ENCODE results near the gene B4GALT2. TPM values are rescaled to one million over a fixed set of nuclear protein-coding genes. Genes with fewer than 3 reads are reported as not detected.
A peak's percentile ranks its signal among the peaks of the same experiment; 100 is the strongest.

Gene B4GALT2, protein sequence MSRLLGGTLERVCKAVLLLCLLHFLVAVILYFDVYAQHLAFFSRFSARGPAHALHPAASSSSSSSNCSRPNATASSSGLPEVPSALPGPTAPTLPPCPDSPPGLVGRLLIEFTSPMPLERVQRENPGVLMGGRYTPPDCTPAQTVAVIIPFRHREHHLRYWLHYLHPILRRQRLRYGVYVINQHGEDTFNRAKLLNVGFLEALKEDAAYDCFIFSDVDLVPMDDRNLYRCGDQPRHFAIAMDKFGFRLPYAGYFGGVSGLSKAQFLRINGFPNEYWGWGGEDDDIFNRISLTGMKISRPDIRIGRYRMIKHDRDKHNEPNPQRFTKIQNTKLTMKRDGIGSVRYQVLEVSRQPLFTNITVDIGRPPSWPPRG
- total RNA-seq = 10 to 100 TPM; 12.8 to 48.6 TPM

GRCh38 chr1:43978551-43979260, at the start of gene B4GALT2:
TSS of gene B4GALT2 (plus strand) at chr1:43979210. CDS start at chr1:43981161, 1,951 bp downstream.
- peak within 1 kb of the TSS; percentile 33 to 59 for H3K27ac Mint-ChIP-seq
- H3K27me3 Mint-ChIP-seq = no peaks in the 10 kb centered on the region
- H3K4me3 Mint-ChIP-seq = peak within 1 kb of the TSS; percentile 93
- H3K4me1 Mint-ChIP-seq (ENCODE audit: low read depth in 2 of 2) = peaks cover 46 to 47% of the 10 kb centered on the region in 2 donors
- DNase-seq (ENCODE audit: low spot score) (peak; percentile 71), ATAC-seq (peak; percentile 39 to 50)
- no peaks in the 10 kb centered on the region for H3K9me3 Mint-ChIP-seq
- peaks cover 24% of the 10 kb centered on the region for H3K36me3 Mint-ChIP-seq

DNA sequence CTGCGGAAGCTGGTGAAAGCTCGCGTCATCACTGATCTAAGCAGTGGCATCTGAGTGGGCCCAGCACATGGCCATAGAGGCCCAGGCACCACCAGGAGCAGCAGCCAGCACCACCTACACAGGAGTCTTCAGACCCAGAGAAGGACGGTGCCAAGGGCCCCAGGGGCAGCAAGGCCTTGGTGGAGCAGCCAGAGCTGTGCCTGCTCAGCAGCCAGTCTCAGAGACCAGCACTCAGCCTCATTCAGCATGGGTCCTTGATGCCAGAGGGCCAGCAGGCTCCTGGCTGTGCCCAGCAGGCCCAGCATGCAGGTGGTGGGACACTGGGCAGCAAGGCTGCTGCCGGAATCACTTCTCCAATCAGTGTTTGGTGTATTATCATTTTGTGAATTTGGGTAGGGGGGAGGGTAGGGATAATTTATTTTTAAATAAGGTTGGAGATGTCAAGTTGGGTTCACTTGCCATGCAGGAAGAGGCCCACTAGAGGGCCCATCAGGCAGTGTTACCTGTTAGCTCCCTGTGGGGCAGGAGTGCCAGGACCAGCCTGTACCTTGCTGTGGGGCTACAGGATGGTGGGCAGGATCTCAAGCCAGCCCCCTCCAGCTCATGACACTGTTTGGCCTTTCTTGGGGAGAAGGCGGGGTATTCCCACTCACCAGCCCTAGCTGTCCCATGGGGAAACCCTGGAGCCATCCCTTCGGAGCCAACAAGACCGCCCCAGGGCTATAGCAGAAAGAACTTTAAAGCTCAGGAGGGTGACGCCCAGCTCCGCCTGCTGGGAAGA, 48.7 kb upstream of the B4GALT2 start:
- Mint-ChIP-seq H3K9me3 (no peaks in the 10 kb centered on the region), H3K4me1 (ENCODE audit: low read depth in 2 of 2) (peaks cover 0 to 9% of the 10 kb centered on the region in 2 donors), H3K27me3 (peaks cover 9 to 14% of the 10 kb centered on the region in 2 donors), H3K36me3 (no peaks in the 10 kb centered on the region), H3K4me3 (no peak overlapping the region), H3K27ac (no peak overlapping the region)
- no peak for ATAC-seq
- peak; percentile 44 for DNase-seq (ENCODE audit: low spot score)

DNA sequence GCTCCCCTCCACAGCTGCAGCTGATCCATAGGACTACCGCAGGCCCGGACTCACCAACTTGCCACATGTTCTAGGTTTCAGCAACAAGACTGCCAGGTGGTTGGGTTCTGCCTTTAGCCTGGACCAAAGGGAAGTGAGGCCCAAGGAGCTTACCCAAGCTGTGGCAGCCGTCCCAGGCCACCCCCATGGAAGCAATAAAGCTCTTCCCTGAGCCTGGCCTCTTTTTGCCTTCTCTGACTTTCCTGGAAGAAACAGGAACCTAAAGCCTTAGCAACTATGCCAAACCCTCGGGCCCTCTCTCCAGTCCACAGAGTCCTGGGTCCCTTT, 48.1 kb upstream of the B4GALT2 start:
- Mint-ChIP-seq H3K4me3 (no peak overlapping the region), H3K27me3 (peaks cover 9 to 17% of the 10 kb centered on the region in 2 donors)

GRCh38 chr1:43931711-43932660, 47.0 kb upstream of the B4GALT2 start:
- peaks cover 0 to 15% of the 10 kb centered on the region in 2 donors for H3K4me1 Mint-ChIP-seq (ENCODE audit: low read depth in 2 of 2)
- no peaks in the 10 kb centered on the region for H3K9me3 Mint-ChIP-seq
- DNase-seq (ENCODE audit: low spot score) (peak; percentile 29), ATAC-seq (no peak)
- H3K36me3 Mint-ChIP-seq = no peaks in the 10 kb centered on the region
- peaks cover 9 to 20% of the 10 kb centered on the region in 2 donors for H3K27me3 Mint-ChIP-seq
- no peak overlapping the region for H3K4me3 Mint-ChIP-seq
- H3K27ac Mint-ChIP-seq = no peak overlapping the region

More for the DNA sequence above, 48.1 kb upstream of the B4GALT2 start:
- ATAC-seq (no peak), DNase-seq (ENCODE audit: low spot score) (peak; percentile 25)
- H3K4me1 Mint-ChIP-seq (ENCODE audit: low read depth in 2 of 2) = peaks cover 0 to 12% of the 10 kb centered on the region in 2 donors
- H3K27ac Mint-ChIP-seq = no peak overlapping the region
- no peaks in the 10 kb centered on the region for H3K36me3 Mint-ChIP-seq
- H3K9me3 Mint-ChIP-seq = no peaks in the 10 kb centered on the region

DNA sequence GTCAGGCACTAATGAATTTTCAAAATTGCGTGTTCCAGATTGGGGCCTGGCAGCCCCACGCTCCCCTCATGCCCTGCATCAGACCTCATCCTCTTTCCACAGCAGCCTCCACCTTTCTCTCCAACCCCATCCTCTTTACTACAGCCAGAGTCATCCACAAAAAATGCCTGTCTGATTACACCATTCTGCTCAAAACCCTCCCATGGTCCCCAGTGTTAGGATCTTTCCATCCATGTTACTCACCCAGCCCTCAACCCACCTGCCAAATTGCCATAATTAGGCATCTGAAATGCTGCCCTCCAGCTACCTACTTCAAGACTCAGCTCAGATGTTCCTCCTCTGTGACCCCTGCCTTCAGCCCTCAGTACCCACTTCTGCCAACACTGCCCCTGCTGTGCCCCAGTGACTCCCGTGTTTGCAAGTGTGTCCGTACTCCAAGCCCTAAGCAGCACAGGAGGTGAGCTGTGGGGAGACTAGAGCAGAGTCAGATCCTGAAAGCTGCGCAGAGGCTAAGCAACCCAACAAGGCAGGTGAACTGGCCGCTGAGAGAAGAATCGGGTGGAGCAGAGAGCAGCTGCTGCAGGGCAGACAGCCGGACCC, 46.1 kb upstream of the B4GALT2 start:
- Mint-ChIP-seq H3K27ac (no peak overlapping the region), H3K36me3 (no peaks in the 10 kb centered on the region), H3K27me3 (peaks cover 9 to 20% of the 10 kb centered on the region in 2 donors), H3K9me3 (no peaks in the 10 kb centered on the region), H3K4me1 (ENCODE audit: low read depth in 2 of 2) (peaks cover 0 to 15% of the 10 kb centered on the region in 2 donors), H3K4me3 (no peak overlapping the region)
- DNase-seq (ENCODE audit: low spot score) (no peak), ATAC-seq (no peak)

- ATAC-seq = no peak
- H3K4me3 Mint-ChIP-seq = no peak within 1 kb of the TSS
Measured at GRCh38 chr1:43933386-43934100, 45.5 kb upstream of the B4GALT2 start, which contains the start of gene ARTN. TSS of gene ARTN (plus strand) at chr1:43933801. CDS start at chr1:43935657, 1,856 bp downstream.

GRCh38 chr1:43934101-43934985, 44.7 kb upstream of the B4GALT2 start:
- Mint-ChIP-seq H3K27me3 (peaks cover 9 to 20% of the 10 kb centered on the region in 2 donors), H3K36me3 (no peaks in the 10 kb centered on the region), H3K4me1 (ENCODE audit: low read depth in 2 of 2) (peaks cover 0 to 15% of the 10 kb centered on the region in 2 donors), H3K9me3 (no peaks in the 10 kb centered on the region), H3K4me3 (no peak overlapping the region), H3K27ac (no peak overlapping the region)
- DNase-seq (ENCODE audit: low spot score) = peak; percentile 67
- ATAC-seq = peak; percentile 63

More at GRCh38 chr1:43933386-43934100, 45.5 kb upstream of the B4GALT2 start, which contains the start of gene ARTN:
- Mint-ChIP-seq H3K36me3 (no peaks in the 10 kb centered on the region), H3K27ac (no peak within 1 kb of the TSS), H3K9me3 (no peaks in the 10 kb centered on the region), H3K27me3 (peaks cover 9 to 20% of the 10 kb centered on the region in 2 donors), H3K4me1 (ENCODE audit: low read depth in 2 of 2) (peaks cover 0 to 15% of the 10 kb centered on the region in 2 donors)
- peak; percentile 49 for DNase-seq (ENCODE audit: low spot score)

- Mint-ChIP-seq H3K9me3 (no peaks in the 10 kb centered on the region), H3K27ac (no peak overlapping the region), H3K4me1 (ENCODE audit: low read depth in 2 of 2) (peaks cover 0 to 17% of the 10 kb centered on the region in 2 donors), H3K4me3 (no peak overlapping the region), H3K36me3 (no peaks in the 10 kb centered on the region), H3K27me3 (peaks cover 9 to 20% of the 10 kb centered on the region in 2 donors)
- DNase-seq (ENCODE audit: low spot score) (no peak), ATAC-seq (no peak)
Measured at GRCh38 chr1:43934986-43935324, 44.1 kb upstream of the B4GALT2 start.

- Mint-ChIP-seq H3K27me3 (peaks cover 9 to 20% of the 10 kb centered on the region in 2 donors), H3K27ac (no peak overlapping the region), H3K4me3 (no peak overlapping the region), H3K4me1 (ENCODE audit: low read depth in 2 of 2) (peaks cover 0 to 20% of the 10 kb centered on the region in 2 donors), H3K36me3 (no peaks in the 10 kb centered on the region), H3K9me3 (no peaks in the 10 kb centered on the region)
- no peak for ATAC-seq
- DNase-seq (ENCODE audit: low spot score) = no peak
Measured at GRCh38 chr1:43935711-43936427, 43.1 kb upstream of the B4GALT2 start.

GRCh38 chr1:43936431-43937151, 42.4 kb upstream of the B4GALT2 start:
- DNase-seq (ENCODE audit: low spot score) = no peak
- Mint-ChIP-seq H3K4me1 (ENCODE audit: low read depth in 2 of 2) (peaks cover 0 to 20% of the 10 kb centered on the region in 2 donors), H3K4me3 (peak overlapping the region; percentile 59), H3K27me3 (peaks cover 9 to 20% of the 10 kb centered on the region in 2 donors), H3K27ac (no peak overlapping the region), H3K9me3 (no peaks in the 10 kb centered on the region), H3K36me3 (no peaks in the 10 kb centered on the region)
- peak; percentile 48 to 49 for ATAC-seq
